Measurements from ENCODE around the gene HOMER2.

The HOMER2 gene

GRCh38 chr15:82928711-82929110 is 23.8 kb downstream of the HOMER2 start:
- no peak overlapping the region for H3K4me3 ChIP-seq (ENCODE audit: low read length, poor library complexity, severe bottlenecking)
- H4K20me1 ChIP-seq (ENCODE audit: insufficient read depth, low read length, poor library complexity, severe bottlenecking) = no peaks in the 10 kb centered on the region
- H3F3A ChIP-seq (ENCODE audit: low read depth) = no peaks in the 10 kb centered on the region
- H3K4me2 ChIP-seq (ENCODE audit: low read depth, low read length, poor library complexity, severe bottlenecking) = no peak overlapping the region
- no peaks in the 10 kb centered on the region for H3K79me2 ChIP-seq (ENCODE audit: insufficient read depth, low read length)
- no peak overlapping the region for H3K9ac ChIP-seq (ENCODE audit: low read depth, low read length, poor library complexity, severe bottlenecking)
- no peaks in the 10 kb centered on the region for H3K27me3 ChIP-seq (ENCODE audit: insufficient read depth, low read length, poor library complexity, severe bottlenecking)
- no peaks in the 10 kb centered on the region for H3K36me3 ChIP-seq (ENCODE audit: insufficient read depth, low read length)
- no peaks in the 10 kb centered on the region for H3K9me3 ChIP-seq (ENCODE audit: insufficient read depth, low read depth, low read length)
- H3K4me1 ChIP-seq (ENCODE audit: insufficient read depth, low read length, poor library complexity, severe bottlenecking) = no peaks in the 10 kb centered on the region
- no peak overlapping the region for H2AFZ ChIP-seq (ENCODE audit: low read length)
- TF ChIP-seq EZH2phosphoT487 (IDR thresholded peaks at IDR 0.05; ENCODE audit: borderline replicate concordance) = no peak
- TF ChIP-seq, protein P1, sequence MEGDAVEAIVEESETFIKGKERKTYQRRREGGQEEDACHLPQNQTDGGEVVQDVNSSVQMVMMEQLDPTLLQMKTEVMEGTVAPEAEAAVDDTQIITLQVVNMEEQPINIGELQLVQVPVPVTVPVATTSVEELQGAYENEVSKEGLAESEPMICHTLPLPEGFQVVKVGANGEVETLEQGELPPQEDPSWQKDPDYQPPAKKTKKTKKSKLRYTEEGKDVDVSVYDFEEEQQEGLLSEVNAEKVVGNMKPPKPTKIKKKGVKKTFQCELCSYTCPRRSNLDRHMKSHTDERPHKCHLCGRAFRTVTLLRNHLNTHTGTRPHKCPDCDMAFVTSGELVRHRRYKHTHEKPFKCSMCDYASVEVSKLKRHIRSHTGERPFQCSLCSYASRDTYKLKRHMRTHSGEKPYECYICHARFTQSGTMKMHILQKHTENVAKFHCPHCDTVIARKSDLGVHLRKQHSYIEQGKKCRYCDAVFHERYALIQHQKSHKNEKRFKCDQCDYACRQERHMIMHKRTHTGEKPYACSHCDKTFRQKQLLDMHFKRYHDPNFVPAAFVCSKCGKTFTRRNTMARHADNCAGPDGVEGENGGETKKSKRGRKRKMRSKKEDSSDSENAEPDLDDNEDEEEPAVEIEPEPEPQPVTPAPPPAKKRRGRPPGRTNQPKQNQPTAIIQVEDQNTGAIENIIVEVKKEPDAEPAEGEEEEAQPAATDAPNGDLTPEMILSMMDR (conservative IDR thresholded peaks at IDR 0.05; ENCODE audit: low read length) = no peak
- H3K9me2 ChIP-seq (replicated peaks; ENCODE audit: low read depth, low read length) = no peaks in the 10 kb centered on the region

- Histone ChIP-seq H3K4me3 (ENCODE audit: low read length, poor library complexity, severe bottlenecking) (no peak overlapping the region), H3K4me1 (ENCODE audit: insufficient read depth, low read length, poor library complexity, severe bottlenecking) (no peaks in the 10 kb centered on the region), H3K79me2 (ENCODE audit: insufficient read depth, low read length) (no peaks in the 10 kb centered on the region), H3K9ac (ENCODE audit: low read depth, low read length, poor library complexity, severe bottlenecking) (no peak overlapping the region), H3K9me3 (ENCODE audit: insufficient read depth, low read depth, low read length) (no peaks in the 10 kb centered on the region), H3K9me2 (replicated peaks; ENCODE audit: low read depth, low read length) (no peaks in the 10 kb centered on the region), H2AFZ (ENCODE audit: low read length) (no peak overlapping the region), H4K20me1 (ENCODE audit: insufficient read depth, low read length, poor library complexity, severe bottlenecking) (no peaks in the 10 kb centered on the region), H3K4me2 (ENCODE audit: low read depth, low read length, poor library complexity, severe bottlenecking) (no peak overlapping the region), H3K36me3 (ENCODE audit: insufficient read depth, low read length) (no peaks in the 10 kb centered on the region), H3F3A (ENCODE audit: low read depth) (no peaks in the 10 kb centered on the region), H3K27me3 (ENCODE audit: insufficient read depth, low read length, poor library complexity, severe bottlenecking) (no peaks in the 10 kb centered on the region)
- TF ChIP-seq EZH2phosphoT487 (IDR thresholded peaks at IDR 0.05; ENCODE audit: borderline replicate concordance) = no peak
- TF ChIP-seq, protein P1 (conservative IDR thresholded peaks at IDR 0.05; ENCODE audit: low read length) = no peak
These were observed 28.8 kb downstream of the HOMER2 start for GRCh38 chr15:82923744-82924143.

- H3K9me2 ChIP-seq (replicated peaks; ENCODE audit: low read depth, low read length) = no peaks in the 10 kb centered on the region
- no peak overlapping the region for H2AFZ ChIP-seq (ENCODE audit: low read length)
- H3K4me2 ChIP-seq (ENCODE audit: low read depth, low read length, poor library complexity, severe bottlenecking) = no peak overlapping the region
- H3K27me3 ChIP-seq (ENCODE audit: insufficient read depth, low read length, poor library complexity, severe bottlenecking) = no peaks in the 10 kb centered on the region
- H3K36me3 ChIP-seq (ENCODE audit: insufficient read depth, low read length) = no peaks in the 10 kb centered on the region
- H3K9me3 ChIP-seq (ENCODE audit: insufficient read depth, low read depth, low read length) = no peaks in the 10 kb centered on the region
- no peaks in the 10 kb centered on the region for H3F3A ChIP-seq (ENCODE audit: low read depth)
- no peak overlapping the region for H3K4me3 ChIP-seq (ENCODE audit: low read length, poor library complexity, severe bottlenecking)
- no peaks in the 10 kb centered on the region for H3K4me1 ChIP-seq (ENCODE audit: insufficient read depth, low read length, poor library complexity, severe bottlenecking)
- no peaks in the 10 kb centered on the region for H3K79me2 ChIP-seq (ENCODE audit: insufficient read depth, low read length)
- H3K9ac ChIP-seq (ENCODE audit: low read depth, low read length, poor library complexity, severe bottlenecking) = no peak overlapping the region
- TF ChIP-seq EZH2phosphoT487 (IDR thresholded peaks at IDR 0.05; ENCODE audit: borderline replicate concordance) = no peak
- TF ChIP-seq, protein P1 (conservative IDR thresholded peaks at IDR 0.05; ENCODE audit: low read length) = no peak
- no peaks in the 10 kb centered on the region for H4K20me1 ChIP-seq (ENCODE audit: insufficient read depth, low read length, poor library complexity, severe bottlenecking)
These were observed 29.8 kb downstream of the HOMER2 start for GRCh38 chr15:82922737-82923136.

All from Loucy (cell line).